HG02759 (cell line): ENCODE measurements around the gene HMCN1.

ENCODE experiments used
- ATAC-seq: cut with Tn5 transposase; IDR thresholded peaks from one replicate; pipeline ENCODE4 v1.9.1; 2021; ENCODE audit warnings: mild to moderate bottlenecking, moderate library complexity; ENCODE audit not compliant: unreplicated experiment

The HMCN1 gene

DNA sequence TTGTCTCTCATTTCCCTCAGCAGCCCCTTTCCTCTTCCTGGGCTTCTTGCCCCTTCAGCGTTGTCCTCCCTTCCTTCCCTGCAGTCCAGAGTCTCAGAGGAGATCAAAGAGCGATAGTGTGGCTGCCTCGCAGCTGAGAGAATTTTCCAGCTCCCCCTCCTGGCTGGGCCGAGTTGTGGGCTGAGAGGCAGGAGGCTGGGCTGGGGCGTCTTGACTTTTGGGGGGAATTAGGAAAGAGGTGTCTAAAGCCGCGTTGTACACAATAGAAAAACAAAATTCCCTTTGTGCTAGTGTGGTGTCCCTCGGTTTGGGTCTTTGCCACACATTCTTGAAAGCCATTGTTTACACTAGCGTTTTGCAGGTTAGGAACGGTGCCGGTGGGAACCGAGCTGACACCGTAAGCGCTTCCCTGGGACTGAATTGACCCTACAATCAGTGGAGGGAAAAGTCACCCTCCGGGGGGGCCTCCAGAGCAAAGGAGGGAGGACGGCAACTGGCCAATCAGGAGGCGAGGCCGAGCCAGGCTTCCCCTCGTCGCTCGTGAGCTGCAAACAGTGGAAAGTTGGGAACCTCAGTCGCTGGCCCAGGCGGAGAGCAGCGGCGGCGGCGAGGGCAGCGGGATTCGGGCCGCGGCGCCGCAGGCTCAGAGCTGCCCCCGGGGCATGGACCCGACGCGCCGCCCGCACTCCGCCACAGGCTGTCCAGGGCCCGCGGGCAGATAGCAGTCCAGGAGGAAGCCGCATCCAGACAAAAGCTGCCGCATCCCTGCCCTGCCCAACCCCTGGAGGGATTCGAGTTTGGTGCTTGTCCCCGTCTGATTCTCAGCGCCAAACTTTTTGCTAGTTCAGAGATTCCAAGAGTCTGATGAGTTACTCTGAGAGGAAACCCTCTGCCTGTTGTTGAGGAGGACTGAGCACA lies at the start of gene HMCN1:
HMCN1 (plus strand) TSS at position 574 of the 918 bp plus-strand sequence. CDS start 389 bp downstream, outside the sequence.
- ATAC-seq, result peak; percentile 52

DNA sequence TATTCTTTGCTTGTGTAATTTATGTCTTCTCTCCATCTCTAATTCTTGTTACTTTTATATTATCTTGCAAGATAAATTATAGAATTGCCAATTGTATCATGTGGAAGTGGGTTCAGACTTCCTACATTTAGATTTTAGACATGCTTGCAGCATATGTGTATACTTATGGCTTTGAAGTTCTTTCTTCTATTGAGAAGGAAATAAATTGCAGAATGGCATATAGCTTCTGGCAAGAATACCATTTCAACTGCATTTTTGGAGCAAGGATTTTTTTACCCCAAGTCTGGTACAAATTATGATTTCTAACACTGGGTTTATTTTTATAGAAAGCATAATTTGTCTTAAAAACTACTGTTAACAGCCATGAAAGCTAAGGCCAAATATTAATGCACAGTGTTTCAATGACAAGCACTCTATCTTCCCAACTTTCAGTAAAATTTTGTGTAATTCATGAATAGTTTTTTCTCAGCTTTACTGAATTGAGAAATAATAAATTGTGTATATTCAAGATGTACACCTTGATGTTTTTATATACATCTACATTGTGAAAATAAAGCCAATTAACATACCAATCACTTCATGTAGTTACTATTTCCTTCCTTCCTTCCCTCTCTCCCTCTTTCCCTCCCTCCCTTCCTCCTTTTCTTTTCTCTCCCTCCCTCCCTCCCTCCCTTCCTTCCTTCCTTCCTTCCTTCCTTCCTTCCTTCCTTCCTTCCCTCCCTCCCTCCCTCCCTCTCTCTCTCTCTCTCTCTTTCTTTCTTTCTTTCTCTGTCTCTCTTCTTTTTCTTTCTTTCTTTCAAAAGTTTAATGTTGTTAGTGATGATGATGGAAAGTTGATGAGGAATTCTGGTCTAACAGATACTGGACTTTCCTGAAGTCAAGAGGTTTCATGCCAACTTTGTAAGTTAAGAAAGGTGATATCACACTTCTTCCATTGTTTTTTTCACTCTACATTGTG lies 47.1 kb upstream of the HMCN1 start:
- ATAC-seq, result no peak

DNA sequence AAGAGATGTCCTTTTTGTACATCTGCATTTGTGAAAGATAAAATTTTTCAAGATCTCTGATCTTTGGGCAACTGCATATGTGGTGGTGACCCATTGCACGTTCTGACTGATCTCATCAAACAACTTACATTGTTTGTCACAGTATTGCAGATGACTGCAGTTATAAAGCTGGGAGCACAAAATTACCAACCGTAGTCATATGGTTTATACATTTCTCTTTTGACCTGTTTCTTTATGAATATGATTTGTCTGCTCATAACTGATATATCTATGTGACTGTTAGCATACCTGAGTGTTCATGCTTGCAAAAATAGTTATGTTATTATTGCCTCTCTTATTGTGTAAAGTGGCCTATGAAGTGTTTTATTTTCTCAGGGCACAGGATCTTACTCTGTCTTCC lies 43.7 kb upstream of the HMCN1 start:
- no peak for ATAC-seq

DNA sequence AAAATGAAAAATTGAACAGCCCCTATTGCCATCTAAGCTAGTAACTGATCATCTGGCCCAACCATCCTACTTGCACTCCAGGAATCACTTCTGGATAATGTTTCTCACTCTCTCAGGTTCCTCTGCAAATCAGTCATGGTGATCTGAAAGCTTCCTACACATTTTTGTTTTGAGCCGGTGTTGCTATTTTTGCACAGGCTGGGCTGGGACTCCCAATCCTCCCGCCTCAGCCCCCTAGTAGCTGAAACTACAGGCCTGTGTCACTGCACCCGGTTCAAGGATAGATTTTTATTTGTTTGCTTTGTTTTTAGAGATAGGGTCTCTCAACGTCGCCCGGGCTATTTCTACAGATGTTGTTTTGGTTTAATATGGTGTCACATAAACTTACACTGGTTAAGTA lies 40.5 kb upstream of the HMCN1 start:
- ATAC-seq, result peak; percentile 38

DNA sequence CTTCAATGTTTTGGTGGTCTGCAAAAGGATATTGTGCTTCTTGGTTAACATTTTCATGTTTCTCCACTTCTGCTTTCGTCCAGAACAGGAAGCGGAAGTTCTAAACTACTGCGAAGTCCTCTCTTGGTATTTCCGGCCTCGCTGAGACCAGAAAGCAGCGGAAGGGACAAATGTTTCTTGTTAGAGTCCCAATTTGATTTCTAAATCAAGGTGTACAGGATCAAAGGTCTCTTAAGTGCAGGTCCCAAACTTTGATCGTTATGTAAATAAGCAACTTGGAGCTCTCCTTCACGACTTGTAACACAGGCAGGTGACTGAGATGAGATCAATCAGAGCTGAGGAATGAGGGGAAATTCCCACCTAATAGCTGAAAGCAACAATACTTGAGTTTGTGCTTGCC lies 40.1 kb upstream of the HMCN1 start:
- peak; percentile 88 for ATAC-seq

DNA sequence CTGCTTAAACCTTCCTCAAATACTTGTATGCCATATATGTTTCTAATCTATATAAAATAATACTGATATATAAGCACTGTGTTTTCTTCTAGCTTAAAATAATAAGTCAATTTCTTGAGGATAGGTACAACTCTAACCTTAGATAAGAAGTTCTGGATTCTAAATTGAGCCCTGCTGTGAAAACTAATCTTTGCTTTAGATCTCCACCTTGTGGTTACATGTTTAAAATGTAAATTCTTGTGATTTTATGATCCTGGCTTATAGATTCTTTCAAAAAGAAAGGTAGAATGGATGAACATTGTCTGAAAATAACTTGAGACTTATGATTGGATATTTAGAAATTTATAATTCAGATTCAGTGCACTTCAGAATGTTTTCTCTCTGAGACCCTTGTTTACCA lies 38.9 kb upstream of the HMCN1 start:
- no peak for ATAC-seq

DNA sequence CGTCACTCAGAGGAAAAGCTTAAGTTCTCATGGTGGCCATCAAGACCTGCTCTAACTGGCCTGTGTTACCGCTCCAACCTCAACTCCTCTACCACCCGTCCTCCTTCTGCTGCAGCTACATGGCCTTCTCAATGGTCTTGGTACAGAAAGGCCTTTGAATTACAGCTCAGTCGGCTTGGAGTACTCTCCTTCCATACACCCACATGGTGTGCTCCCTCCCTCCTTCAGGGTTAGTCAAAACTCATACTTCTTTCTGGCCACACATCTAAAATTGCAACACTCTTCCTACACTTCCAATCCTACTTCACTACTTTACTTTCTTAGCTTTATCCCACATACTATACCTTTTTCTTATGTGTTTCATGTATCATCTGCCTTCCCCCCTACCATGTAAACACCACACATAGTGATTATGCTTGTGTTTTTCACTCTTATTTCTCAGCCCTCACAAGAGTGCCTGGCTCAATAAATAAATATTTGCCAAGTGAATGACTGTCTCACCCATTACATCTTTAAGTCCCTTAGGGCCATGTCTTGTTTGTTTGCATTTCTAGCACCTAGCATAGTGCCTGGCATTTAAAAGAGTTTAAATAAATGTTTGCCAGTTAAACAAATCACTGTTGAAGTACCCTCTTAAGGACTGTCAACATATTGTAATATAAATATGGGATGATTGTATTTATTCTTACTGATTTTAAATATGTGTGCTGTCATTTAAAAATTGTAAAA lies 37.6 kb upstream of the HMCN1 start:
- no peak for ATAC-seq

DNA sequence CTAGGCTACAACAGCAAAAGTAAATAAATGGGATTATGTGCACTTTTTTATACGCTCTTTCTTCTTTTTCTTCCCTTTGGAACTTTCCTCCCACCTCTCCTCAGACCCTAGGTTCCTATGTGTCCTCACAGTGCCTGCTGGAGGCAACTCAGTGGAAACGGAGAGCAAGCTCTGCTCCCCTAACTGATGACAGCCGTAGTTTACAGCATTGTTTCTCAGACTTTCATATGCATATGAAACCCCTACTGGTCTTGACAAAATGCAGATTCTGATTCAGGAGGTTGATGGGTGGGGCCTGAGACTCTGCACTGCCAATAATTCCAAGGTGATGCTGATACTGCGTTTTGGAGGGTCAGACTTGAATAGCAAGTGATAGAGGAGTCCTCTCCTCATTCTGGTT lies 34.3 kb upstream of the HMCN1 start:
- ATAC-seq, result no peak

DNA sequence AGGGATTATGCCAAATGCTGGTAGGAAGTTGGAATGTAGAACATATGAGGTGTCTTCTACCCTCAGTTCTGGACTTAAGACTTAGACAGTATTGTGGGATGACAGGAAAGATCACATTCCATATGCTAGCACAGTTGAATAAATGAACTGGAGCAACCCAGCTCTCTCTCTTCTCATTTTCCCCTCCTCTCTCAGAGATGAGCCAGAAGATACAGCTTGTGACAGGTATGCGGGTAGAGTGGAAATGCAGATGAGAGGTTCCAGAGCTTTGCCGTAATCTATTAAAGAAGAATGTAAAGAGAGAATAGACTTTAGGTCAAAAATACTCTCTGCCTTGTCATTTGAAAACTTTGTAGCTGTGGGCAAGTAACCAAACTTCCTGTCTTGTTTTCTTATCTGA lies 32.5 kb upstream of the HMCN1 start:
- no peak for ATAC-seq

DNA sequence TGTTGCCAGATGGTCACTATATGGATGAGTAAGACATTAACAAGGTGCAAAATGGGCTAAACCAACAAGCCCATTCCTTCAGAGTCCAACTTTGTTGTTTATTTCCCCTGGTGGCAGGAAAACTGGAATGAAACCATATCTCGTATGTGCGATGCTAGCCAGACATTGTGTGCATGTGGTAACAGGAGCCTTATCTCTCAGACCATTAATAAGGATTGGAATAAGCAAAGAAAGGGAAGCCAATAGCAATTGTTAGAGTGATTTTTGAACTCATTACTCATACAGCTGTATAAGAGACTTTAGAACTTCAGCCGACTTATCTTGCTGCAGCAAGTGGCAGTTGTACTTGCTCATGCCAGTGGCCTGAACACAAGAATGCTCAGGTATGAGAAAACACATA lies 30.0 kb upstream of the HMCN1 start:
- ATAC-seq, result no peak

DNA sequence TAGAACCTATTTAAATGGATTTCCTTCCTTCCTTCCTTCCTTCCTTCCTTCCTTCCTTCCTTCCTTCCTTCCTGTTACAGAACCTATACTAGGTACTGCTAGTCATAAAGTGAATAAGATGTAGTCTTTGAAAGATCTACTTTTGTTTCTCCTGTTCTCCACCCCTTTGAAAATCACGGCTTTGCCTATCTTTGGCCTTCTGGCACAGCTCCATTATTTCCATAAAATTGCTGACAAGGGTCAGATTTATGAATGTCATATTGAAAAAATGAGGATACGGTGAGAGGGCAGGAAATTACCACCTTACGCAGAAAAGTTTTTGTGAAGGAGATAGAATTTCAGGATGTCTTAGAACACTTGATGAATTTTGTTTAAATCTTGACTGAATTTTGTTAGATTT lies 18.1 kb upstream of the HMCN1 start:
- no peak for ATAC-seq

DNA sequence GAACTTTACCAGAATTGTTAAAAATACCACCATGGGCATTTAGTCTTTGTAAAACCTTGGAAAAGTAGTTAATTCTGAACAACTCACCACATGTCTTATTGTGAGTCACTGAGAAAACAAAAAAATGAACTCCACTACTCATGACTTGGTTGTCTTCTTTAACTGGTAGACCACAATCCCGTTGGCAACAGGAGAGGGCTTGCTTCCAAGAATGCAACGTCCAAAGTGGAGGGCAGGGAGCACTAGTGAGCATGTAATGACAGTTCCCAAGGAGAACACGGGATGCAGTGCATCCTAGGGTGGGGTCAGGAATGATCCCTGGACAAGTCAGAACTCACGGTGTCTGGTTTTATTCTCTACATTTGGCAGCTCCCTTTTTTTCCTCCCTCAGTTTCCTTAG lies 15.2 kb upstream of the HMCN1 start:
- ATAC-seq, result no peak

DNA sequence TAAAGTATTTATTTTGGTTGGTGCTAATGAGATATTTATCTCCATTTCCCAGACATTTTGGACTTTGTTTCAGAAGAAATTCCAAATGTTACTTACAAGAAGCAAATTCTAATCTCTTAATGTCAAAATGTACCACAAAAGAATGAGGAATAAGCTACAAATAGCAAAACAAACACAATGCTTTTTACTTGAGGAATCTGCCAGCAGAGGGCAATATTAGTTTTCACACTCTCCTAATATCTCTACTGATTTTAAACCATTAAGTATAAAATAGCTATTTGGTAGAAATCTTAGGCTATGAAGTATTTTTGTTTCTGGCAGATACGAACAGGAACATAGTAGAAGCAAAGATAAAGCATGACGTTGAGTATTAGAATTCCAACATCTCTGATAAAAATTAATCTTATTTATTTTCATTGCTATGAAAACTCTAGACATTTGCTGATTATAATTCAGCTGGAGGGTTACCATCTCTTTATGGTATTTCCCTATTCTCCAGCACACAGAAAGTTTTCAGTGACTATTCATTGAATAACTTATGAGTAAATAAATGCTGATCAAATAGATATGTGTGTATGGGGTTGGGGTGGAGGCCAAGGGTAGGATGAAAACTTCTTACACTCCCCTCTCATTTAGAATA lies 13.4 kb upstream of the HMCN1 start:
- no peak for ATAC-seq

DNA sequence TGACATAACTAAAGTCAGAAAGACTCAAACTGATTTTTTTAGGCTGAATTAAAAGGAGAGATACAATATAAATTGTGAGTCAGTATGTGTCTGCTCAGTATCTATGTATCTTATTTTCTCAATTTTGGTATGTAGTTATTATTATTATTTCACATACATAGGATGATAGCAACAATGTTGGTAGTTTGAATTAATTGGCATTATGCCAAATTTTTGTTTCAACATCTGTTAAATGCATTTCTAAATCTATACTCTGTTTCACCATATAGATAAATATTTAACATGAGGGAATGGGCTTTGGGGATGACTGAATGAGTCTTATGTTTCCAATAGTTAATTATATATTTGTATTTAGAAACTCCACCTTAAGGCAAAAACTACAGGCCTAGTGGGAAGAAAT lies 12.6 kb upstream of the HMCN1 start:
- no peak for ATAC-seq

DNA sequence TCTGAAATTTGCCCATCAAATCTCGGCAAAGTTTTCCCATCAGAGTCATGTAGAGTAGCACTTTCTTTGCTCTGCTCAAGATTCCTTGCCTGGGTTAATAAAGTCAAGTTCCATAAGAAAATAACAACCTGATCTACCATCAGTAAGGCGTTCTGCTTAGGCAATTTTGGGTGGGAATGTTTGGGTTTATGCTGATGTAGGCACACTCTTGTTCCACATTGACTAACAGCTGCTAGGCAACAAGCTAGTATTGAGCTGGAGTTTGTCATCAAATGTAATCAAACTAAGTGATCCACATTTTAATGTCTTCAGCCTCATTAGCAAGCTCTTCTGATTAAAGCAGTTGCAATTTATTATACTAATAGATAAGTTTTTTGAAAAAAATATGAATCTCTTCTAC lies 12.1 kb upstream of the HMCN1 start:
- ATAC-seq, result no peak

DNA sequence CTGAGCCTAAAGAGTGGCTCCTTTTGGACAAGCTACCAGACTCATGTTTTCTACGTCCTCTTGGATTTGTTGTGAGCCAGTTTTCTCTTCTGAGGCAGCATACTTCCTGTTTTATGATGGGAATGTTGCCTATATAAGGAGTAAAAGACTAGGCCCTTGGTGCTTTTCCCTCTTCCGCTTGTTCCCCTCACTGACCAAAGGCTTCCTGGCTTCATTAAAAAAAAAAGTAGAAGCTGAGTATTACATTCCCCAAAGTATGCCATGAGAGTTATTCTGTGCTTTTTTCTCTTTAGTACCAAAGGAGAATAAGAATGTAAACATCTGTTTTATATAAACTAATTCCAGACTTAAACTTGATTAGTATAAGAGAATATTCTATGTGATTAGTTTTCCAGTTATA lies 6.5 kb upstream of the HMCN1 start:
- no peak for ATAC-seq

DNA sequence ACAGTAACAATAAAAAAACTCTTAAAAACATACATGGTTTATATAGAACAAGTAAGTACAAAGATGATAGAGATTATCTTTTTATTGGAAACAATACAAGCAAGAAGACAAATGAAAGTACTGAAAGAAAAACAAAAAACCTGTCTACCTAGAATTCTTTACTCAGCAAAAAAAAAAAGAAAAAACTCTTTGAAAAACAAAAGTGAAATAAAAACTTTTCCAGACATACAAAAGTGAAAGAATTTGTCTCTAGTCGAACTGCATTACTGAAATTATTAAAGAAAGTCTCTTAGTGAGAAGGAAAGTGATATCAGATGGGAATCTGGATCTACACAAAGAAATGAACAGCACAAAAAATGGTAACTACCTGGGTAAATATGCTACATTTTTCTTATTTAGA lies 2.7 kb upstream of the HMCN1 start:
- no peak for ATAC-seq

DNA sequence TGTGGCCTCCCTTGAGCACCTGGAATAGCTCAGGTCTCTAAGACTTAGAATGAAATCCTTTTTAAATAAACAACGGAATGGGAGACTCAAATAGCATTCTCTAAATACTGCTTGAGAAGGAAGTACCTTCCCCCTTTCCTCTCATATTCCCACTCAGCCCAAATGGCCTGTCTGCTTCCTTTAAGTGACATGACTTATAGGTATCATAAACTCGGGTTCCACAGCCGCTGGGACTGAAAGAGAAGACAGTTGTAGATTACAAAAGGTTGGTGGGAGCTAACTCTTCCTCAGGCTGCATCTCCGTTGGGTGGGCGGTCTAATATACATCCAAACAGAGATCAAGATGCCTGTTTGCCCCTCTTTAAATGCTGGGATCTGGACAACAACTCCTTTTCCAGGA lies 1.2 kb upstream of the HMCN1 start:
- no peak for ATAC-seq

DNA sequence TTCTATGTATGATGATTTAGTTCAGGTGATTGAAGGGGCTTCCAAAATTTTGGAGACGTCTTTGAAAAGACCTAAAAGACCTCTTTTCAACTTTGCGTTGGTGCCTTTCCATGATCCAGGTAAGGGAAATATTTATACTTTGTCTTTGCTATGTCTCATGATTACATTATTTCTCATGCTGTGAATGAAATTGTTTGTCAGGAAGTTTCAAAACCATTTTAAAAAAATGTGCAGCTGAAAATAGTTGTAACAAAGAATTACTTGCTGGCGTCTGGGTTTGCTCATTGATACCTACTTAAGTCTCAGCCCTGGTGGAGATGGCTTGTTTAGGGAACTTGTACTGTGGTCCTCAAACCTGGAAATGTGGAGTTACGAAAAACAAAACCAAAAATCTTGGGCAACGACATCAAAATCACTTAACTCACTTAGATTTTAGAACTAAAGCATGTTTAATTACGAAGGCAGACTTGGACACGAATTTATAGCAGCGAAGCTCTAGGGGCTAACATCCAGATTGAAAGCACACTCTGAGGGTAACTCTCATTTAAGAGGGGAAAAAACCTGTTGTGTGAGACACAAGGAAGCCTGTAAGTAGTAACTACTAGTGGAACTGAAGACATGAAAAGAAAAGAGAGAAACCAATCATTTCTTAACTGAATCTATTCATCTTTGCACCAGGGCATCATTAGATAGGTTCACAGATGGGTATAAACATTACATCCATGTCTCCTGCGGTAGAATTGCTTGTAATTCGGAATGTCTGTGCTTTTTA lies 924 bp downstream of the HMCN1 start:
- no peak for ATAC-seq

DNA sequence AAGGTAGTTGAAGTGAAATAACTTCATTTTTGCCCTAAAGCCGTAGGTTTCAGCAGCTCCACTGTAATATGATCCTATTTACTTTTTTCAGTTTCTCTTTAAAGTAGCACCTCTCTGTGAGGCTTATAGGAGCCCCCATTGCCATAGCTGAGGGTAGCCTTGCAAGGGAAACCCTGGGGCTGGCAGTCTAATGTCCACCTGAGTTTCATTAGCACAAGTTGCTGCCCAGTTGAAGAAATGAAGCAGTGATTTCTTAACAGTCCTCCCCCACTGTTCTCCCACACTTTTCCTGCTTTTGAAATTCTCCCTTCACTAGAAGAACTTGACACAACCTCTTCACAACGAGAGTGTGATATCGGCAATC lies 1.5 kb downstream of the HMCN1 start:
- ATAC-seq, result no peak
